ENCODE results near the gene SLC9A9.

SLC9A9 gene

DNA sequence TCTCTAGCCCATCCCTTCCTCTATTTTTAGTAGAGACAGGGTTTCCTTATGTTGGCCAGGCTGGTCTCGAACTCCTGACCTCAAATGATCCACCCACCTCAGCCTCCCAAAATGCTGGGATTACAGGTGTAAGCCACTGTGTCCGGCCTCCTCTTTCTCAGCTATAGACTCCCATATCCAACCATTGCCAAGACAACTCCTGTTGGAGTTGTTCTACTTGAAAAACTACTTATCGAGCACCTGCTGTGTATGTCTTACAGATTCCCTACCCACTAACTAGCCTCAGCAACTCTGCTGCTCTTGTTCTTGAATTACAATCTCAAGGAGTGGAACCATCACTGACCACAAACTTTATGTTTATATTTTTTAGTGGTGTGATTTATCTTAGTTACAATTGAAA, 186.6 kb downstream of the SLC9A9 start:
- Histone ChIP-seq H3K4me3 (ENCODE audit: low read length) (no peak overlapping the region), H3K36me3 (replicated peaks; ENCODE audit: insufficient read depth, low read length) (no peaks in the 10 kb centered on the region), H3K79me2 (ENCODE audit: low read length) (no peaks in the 10 kb centered on the region), H3K9ac (ENCODE audit: low read length) (no peak overlapping the region), H3K27me3 (replicated peaks; ENCODE audit: insufficient read depth, low read length) (no peaks in the 10 kb centered on the region), H3K4me1 (ENCODE audit: low read length) (no peaks in the 10 kb centered on the region), H3K9me3 (replicated peaks; ENCODE audit: insufficient read depth, low read length) (no peaks in the 10 kb centered on the region), H3K27ac (ENCODE audit: low read length) (no peak overlapping the region), H2AFZ (ENCODE audit: low read length) (no peak overlapping the region), H3K4me2 (ENCODE audit: low read depth, low read length) (no peak overlapping the region), H3F3A (ENCODE audit: insufficient read depth, low read length) (no peaks in the 10 kb centered on the region), H3K9me2 (replicated peaks; ENCODE audit: insufficient read depth, low read length) (no peaks in the 10 kb centered on the region), H4K20me1 (ENCODE audit: insufficient read depth, low read length) (no peaks in the 10 kb centered on the region)
- TF ChIP-seq EZH2phosphoT487 (IDR thresholded peaks at IDR 0.05; ENCODE audit: low read length) (no peak), EZH2 (optimal IDR thresholded peaks at IDR 0.05; ENCODE audit: low read depth, low read length) (no peak)
- TF ChIP-seq, protein P1, sequence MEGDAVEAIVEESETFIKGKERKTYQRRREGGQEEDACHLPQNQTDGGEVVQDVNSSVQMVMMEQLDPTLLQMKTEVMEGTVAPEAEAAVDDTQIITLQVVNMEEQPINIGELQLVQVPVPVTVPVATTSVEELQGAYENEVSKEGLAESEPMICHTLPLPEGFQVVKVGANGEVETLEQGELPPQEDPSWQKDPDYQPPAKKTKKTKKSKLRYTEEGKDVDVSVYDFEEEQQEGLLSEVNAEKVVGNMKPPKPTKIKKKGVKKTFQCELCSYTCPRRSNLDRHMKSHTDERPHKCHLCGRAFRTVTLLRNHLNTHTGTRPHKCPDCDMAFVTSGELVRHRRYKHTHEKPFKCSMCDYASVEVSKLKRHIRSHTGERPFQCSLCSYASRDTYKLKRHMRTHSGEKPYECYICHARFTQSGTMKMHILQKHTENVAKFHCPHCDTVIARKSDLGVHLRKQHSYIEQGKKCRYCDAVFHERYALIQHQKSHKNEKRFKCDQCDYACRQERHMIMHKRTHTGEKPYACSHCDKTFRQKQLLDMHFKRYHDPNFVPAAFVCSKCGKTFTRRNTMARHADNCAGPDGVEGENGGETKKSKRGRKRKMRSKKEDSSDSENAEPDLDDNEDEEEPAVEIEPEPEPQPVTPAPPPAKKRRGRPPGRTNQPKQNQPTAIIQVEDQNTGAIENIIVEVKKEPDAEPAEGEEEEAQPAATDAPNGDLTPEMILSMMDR (IDR thresholded peaks at IDR 0.05; ENCODE audit: low read length) = no peak
- DNase-seq = no peak

DNA sequence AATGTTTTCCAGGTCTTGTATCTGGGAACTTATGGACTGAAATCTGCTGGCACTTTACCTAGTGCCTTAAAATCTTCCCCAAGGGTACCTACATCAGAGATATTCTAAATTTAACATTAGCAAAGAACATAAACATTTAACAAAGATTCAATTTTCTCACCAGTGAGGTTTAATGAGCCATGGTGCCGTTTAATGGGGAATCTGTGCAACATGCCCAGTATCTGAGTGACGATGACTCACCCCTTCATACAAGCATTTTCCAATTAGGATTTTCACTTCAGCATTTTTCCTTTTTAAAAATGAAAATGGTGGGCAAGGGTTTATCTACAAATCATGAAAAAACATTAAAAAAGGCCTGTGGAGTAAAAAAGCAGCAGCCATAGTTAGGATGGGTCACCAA, 189.4 kb downstream of the SLC9A9 start:
- no peaks in the 10 kb centered on the region for H3K27me3 ChIP-seq (replicated peaks; ENCODE audit: insufficient read depth, low read length)
- no peak overlapping the region for H2AFZ ChIP-seq (ENCODE audit: low read length)

DNA sequence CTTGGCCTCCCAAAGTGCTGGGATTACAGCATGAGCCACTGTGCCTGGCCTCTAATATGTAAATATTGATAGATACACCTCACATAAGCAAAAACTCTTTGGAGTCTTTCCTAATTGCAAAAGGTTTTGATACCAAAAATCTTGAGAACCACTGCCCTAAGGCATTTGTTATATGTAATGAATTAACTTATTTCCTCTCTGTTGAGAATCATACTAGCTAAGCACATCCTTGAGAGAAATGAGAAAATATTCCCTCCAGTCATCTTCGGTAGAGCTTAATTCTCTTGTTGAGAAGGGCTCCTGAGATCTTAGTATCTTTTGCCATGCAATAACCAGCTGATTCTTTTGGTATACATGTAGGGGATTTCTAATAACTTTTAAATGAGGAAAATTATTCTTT, 190.2 kb downstream of the SLC9A9 start:
- no peaks in the 10 kb centered on the region for H3K9me3 ChIP-seq (replicated peaks; ENCODE audit: insufficient read depth, low read length)
- no peak overlapping the region for H2AFZ ChIP-seq (ENCODE audit: low read length)
- H3K4me2 ChIP-seq (ENCODE audit: low read depth, low read length) = no peak overlapping the region
- no peaks in the 10 kb centered on the region for H4K20me1 ChIP-seq (ENCODE audit: insufficient read depth, low read length)
- no peaks in the 10 kb centered on the region for H3K27me3 ChIP-seq (replicated peaks; ENCODE audit: insufficient read depth, low read length)
- no peaks in the 10 kb centered on the region for H3K79me2 ChIP-seq (ENCODE audit: low read length)
- H3F3A ChIP-seq (ENCODE audit: insufficient read depth, low read length) = no peaks in the 10 kb centered on the region
- H3K27ac ChIP-seq (ENCODE audit: low read length) = no peak overlapping the region
- H3K4me3 ChIP-seq (ENCODE audit: low read length) = no peak overlapping the region
- TF ChIP-seq, protein P1 (IDR thresholded peaks at IDR 0.05; ENCODE audit: low read length) = no peak
- TF ChIP-seq EZH2 (optimal IDR thresholded peaks at IDR 0.05; ENCODE audit: low read depth, low read length) = no peak
- TF ChIP-seq EZH2phosphoT487 (IDR thresholded peaks at IDR 0.05; ENCODE audit: low read length) = no peak
- DNase-seq = no peak
- H3K4me1 ChIP-seq (ENCODE audit: low read length) = no peaks in the 10 kb centered on the region
- H3K9me2 ChIP-seq (replicated peaks; ENCODE audit: insufficient read depth, low read length) = no peaks in the 10 kb centered on the region
- H3K9ac ChIP-seq (ENCODE audit: low read length) = no peak overlapping the region
- H3K36me3 ChIP-seq (replicated peaks; ENCODE audit: insufficient read depth, low read length) = no peaks in the 10 kb centered on the region

More for the DNA sequence above, 189.4 kb downstream of the SLC9A9 start:
- Histone ChIP-seq H3K9me2 (replicated peaks; ENCODE audit: insufficient read depth, low read length) (no peaks in the 10 kb centered on the region), H3F3A (ENCODE audit: insufficient read depth, low read length) (no peaks in the 10 kb centered on the region), H3K9ac (ENCODE audit: low read length) (no peak overlapping the region), H3K4me1 (ENCODE audit: low read length) (no peaks in the 10 kb centered on the region), H3K9me3 (replicated peaks; ENCODE audit: insufficient read depth, low read length) (no peaks in the 10 kb centered on the region), H4K20me1 (ENCODE audit: insufficient read depth, low read length) (no peaks in the 10 kb centered on the region), H3K36me3 (replicated peaks; ENCODE audit: insufficient read depth, low read length) (no peaks in the 10 kb centered on the region), H3K4me2 (ENCODE audit: low read depth, low read length) (no peak overlapping the region), H3K27ac (ENCODE audit: low read length) (no peak overlapping the region), H3K4me3 (ENCODE audit: low read length) (no peak overlapping the region), H3K79me2 (ENCODE audit: low read length) (no peaks in the 10 kb centered on the region)
- TF ChIP-seq EZH2 (optimal IDR thresholded peaks at IDR 0.05; ENCODE audit: low read depth, low read length) (no peak), EZH2phosphoT487 (IDR thresholded peaks at IDR 0.05; ENCODE audit: low read length) (no peak)
- TF ChIP-seq, protein P1 (IDR thresholded peaks at IDR 0.05; ENCODE audit: low read length) = no peak
- no peak for DNase-seq
